ENCODE measurements around the gene ZACN. TPM values are rescaled to one million over a fixed set of nuclear protein-coding genes. Genes with fewer than 3 reads are reported as not detected.

ZACN gene
- total RNA-seq, 1 donor from 2014 or later: not detected

- no peak for DNase-seq (ENCODE audit: low read depth)
- peak; percentile 22 for TF ChIP-seq CTCF (conservative IDR thresholded peaks at IDR 0.05; ENCODE audit: low read depth, low read length)
- H3K4me3 ChIP-seq (ENCODE audit: low read depth, low read length): no peak overlapping the region
Observed at GRCh38 chr17:76107509-76107908, 28.5 kb downstream of the ZACN start.

DNA sequence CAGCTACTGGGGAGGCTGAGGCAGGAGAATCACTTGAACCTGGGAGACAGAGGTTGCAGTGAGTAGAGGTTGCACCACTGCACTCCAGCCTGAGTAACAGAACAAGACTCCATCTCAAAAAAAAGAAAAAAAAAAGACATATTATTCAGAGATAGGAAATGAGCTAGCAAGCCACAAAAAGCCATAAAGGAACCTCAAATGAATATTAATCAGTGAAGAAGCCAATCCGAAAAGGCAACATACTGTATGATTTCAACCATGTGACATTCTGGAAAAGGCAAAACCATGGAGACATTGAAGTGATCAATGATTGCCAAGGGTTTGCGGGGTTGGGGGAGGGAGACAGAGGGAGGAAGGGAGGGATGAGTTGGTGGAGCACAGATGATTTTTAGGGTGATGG is 33.0 kb downstream of the ZACN start:
- no peak overlapping the region for H3K4me3 ChIP-seq (ENCODE audit: low read depth, low read length)
- TF ChIP-seq CTCF (conservative IDR thresholded peaks at IDR 0.05; ENCODE audit: low read depth, low read length): no peak
- DNase-seq (ENCODE audit: low read depth): no peak

- no peak for DNase-seq (ENCODE audit: low read depth)
- TF ChIP-seq CTCF (conservative IDR thresholded peaks at IDR 0.05; ENCODE audit: low read depth, low read length): no peak
- H3K4me3 ChIP-seq (ENCODE audit: low read depth, low read length): no peak overlapping the region
Observed at GRCh38 chr17:76115138-76115754, 36.3 kb downstream of the ZACN start.

DNA sequence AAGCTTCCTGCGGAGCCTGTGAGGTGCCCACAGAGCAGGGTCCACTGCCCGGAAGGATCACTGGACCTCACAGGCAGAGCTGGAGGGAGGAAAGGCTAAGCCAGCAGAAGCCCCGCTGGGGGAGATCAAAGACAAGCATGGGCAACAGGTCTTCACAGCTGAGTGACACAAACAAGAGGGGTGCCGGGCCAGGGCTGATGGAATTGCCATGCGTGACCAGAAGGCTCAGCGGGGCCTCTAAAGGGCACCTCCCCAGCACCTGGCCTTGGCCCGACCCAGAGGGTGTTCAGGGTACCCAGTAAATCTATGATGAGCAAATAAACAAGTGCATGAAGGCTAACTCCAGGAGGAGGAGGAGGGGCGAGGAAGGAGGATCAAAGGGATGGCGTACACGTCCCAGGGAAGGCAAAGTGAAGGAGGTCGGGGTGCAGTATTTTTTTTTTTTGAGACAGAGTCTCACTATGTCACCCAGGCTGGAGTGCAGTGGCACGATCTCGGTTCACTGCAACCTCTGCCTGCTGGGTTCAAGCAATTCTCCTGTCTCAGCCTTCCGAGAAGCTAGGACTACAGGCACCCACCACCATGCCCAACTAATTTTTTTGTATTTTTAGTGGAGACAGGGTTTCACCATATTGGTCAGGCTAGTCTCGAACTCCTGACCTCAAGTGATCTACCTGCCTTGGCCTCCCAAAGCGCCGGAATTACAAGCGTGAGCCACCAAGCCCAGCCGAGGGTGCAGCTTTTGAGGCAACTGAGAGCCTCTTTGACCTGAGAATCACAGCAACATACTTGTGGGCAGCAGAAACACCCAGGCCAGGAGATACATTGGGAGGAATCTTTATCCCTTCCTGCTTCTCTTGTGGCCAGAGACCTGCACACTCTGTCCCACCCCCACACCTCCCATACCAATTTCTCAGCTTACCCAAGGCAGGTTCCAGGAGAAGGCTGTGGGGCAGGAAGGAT is 40.7 kb downstream of the ZACN start:
- H3K4me3 ChIP-seq (ENCODE audit: low read depth, low read length): no peak overlapping the region
- no peak for DNase-seq (ENCODE audit: low read depth)
- TF ChIP-seq CTCF (conservative IDR thresholded peaks at IDR 0.05; ENCODE audit: low read depth, low read length): no peak

GRCh38 chr17:76120658-76121008 is 41.7 kb downstream of the ZACN start:
- no peak overlapping the region for H3K4me3 ChIP-seq (ENCODE audit: low read depth, low read length)
- no peak for TF ChIP-seq CTCF (conservative IDR thresholded peaks at IDR 0.05; ENCODE audit: low read depth, low read length)
- no peak for DNase-seq (ENCODE audit: low read depth)

DNA sequence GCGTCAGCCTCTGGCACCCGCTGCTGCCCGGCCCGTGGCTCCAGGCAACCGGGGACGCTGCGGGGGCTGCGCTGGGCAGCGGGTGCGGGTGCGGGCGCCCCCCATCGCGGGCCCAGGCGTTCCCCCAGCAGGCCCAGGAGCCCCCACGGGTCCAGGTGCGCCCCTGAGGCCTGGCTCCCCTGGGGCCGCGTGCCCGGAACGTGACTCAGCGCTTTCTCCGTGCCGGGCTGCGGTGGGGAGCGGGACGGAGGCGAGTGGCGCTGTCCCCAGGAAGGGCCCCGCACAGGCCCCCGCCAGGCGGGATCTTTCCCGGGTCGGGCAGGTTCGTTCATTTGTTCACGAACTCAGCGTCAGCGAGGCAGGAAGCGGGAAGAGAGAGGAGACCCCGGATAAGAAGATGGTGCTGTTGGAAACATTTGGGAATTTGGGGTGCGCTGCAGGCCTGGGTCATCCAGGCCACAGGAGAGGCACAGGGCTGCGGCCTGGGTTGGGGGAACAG is 43.0 kb downstream of the ZACN start:
- peak overlapping the region; percentile 33 for H3K4me3 ChIP-seq (ENCODE audit: low read depth, low read length)
- DNase-seq (ENCODE audit: low read depth): no peak
- TF ChIP-seq CTCF (conservative IDR thresholded peaks at IDR 0.05; ENCODE audit: low read depth, low read length): no peak
